NB4 (cell line): Measurements from ENCODE around the gene HRAS.

ENCODE experiments used
- DNase-seq: peaks from one replicate; pipeline ENCODE4 v3.0.0; 2010; ENCODE audit warnings: low read depth
- H3K4me3 ChIP-seq: one replicate; pipeline ENCODE4 v1.5.1; 2011; ENCODE audit warnings: mild to moderate bottlenecking, low read depth, low read length, moderate library complexity
- MYC ChIP-seq: IDR thresholded peaks from 2 replicates; pipeline ENCODE4 v1.6.1; 2011; ENCODE audit warnings: low read depth, low read length
- POLR2A ChIP-seq: IDR thresholded peaks from 2 replicates; pipeline ENCODE4 v1.6.1; 2011; ENCODE audit warnings: mild to moderate bottlenecking; ENCODE audit not compliant: insufficient read length; ENCODE audit errors: extremely low read depth
- TF ChIP-seq, protein P1 (sequence below): IDR thresholded peaks from one replicate; pipeline ENCODE4 v1.5.1; 2012; ENCODE audit warnings: low read depth, low read length
- TF ChIP-seq, protein P2 (sequence below): IDR thresholded peaks from 2 replicates; pipeline ENCODE4 v1.6.1; 2011; ENCODE audit warnings: low read depth, low read length

The HRAS gene

DNA sequence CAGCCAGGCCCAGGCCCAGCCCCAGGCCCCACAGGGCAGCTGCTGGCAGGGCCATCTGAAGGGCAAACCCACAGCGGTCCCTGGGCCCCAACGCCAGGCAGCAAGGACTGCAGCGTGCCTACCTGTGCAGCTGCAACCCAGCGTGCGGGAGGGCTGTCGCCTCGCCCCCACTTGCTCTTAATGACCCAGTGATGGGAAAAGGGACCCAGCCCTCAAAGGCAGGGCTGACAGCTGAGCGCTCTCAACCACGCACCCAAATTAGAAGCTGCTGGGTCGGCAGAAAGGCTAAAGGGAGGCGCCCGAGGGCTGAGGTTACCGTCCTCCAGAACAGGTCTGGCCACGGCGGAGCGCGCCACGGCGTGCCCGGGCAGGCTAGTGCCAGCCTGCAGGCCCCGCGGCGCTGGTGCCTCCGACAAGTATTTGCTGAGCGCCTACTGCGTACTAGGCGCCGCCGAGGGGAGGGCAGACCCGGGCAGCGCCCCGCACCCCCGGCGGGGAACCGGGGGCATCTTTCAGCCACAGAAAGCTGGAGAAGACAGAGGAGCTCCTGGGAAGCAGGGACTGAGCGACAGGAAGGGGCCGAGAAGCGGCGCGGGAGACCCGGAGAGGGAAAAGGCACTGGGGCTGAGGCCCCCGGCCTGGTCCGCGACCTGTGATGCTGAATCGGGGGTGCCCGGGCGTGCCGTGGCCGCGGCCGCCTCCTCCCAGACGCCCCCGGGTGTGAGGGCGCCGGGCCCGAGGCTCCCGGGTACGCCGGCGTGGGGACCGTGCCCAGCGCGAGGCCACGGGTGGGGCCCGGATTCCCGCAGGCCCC lies 773 bp downstream of the HRAS start:
- TF ChIP-seq, protein P1, sequence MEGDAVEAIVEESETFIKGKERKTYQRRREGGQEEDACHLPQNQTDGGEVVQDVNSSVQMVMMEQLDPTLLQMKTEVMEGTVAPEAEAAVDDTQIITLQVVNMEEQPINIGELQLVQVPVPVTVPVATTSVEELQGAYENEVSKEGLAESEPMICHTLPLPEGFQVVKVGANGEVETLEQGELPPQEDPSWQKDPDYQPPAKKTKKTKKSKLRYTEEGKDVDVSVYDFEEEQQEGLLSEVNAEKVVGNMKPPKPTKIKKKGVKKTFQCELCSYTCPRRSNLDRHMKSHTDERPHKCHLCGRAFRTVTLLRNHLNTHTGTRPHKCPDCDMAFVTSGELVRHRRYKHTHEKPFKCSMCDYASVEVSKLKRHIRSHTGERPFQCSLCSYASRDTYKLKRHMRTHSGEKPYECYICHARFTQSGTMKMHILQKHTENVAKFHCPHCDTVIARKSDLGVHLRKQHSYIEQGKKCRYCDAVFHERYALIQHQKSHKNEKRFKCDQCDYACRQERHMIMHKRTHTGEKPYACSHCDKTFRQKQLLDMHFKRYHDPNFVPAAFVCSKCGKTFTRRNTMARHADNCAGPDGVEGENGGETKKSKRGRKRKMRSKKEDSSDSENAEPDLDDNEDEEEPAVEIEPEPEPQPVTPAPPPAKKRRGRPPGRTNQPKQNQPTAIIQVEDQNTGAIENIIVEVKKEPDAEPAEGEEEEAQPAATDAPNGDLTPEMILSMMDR = no peak
- TF ChIP-seq POLR2A = no peak
- no peak for TF ChIP-seq MYC
- TF ChIP-seq, protein P2, sequence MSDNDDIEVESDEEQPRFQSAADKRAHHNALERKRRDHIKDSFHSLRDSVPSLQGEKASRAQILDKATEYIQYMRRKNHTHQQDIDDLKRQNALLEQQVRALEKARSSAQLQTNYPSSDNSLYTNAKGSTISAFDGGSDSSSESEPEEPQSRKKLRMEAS = no peak
- DNase-seq = peak; percentile 42
- peak overlapping the region; percentile 57 for H3K4me3 ChIP-seq

DNA sequence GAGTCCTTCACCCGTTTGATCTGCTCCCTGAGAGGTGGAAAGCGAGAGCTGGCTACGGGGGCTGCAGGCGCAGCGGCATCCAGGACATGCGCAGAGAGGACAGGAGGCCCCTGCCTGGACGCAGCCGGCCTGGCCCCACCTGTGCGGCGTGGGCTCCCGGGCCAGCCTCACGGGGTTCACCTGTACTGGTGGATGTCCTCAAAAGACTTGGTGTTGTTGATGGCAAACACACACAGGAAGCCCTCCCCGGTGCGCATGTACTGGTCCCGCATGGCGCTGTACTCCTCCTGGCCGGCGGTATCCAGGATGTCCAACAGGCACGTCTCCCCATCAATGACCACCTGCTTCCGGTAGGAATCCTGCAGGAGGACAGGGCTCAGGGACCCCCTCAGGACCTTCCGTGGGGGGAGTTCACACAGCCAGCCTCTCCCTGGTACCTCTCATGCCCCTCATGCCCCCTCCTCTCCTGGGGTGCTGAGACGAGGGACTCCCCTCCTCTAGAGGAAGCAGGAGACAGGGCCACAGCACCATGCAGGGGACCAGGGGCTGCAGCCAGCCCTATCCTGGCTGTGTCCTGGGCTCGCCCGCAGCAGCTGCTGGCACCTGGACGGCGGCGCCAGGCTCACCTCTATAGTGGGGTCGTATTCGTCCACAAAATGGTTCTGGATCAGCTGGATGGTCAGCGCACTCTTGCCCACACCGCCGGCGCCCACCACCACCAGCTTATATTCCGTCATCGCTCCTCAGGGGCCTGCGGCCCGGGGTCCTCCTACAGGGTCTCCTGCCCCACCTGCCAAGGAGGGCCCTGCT lies 1.6 kb downstream of the HRAS start:
- DNase-seq = no peak
- no peak overlapping the region for H3K4me3 ChIP-seq
- TF ChIP-seq, protein P1 = no peak
- TF ChIP-seq, protein P2 = no peak

DNA sequence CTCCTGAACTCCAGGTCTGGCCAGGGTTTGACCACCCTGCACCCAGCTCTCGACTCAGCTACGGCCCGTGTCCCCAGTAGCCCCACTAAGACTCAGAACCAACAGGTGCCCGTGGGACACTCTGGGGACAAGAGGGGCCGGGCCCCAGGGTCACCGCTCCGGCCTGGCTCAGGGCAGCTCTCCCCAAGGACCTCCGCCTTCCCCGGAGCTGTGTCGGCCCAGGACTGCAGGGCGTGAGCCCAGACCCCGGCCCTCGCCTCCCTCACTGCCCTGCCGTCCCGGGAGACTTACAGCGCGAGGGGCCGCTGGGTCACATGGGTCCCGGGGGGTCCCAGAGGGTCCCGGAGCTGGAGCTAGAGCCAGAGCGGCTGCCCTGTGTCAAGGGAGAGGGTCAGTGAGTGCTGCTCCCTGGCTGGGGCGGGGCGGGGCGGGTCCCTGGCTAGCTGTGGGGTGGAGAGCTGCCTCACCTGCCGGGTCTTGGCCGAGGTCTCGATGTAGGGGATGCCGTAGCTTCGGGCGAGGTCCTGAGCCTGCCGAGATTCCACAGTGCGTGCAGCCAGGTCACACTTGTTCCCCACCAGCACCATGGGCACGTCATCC lies 2.3 kb downstream of the HRAS start:
- TF ChIP-seq, protein P2 = no peak
- TF ChIP-seq POLR2A = no peak
- no peak for TF ChIP-seq MYC
- TF ChIP-seq, protein P1 = no peak
- DNase-seq = no peak
- H3K4me3 ChIP-seq = no peak overlapping the region

DNA sequence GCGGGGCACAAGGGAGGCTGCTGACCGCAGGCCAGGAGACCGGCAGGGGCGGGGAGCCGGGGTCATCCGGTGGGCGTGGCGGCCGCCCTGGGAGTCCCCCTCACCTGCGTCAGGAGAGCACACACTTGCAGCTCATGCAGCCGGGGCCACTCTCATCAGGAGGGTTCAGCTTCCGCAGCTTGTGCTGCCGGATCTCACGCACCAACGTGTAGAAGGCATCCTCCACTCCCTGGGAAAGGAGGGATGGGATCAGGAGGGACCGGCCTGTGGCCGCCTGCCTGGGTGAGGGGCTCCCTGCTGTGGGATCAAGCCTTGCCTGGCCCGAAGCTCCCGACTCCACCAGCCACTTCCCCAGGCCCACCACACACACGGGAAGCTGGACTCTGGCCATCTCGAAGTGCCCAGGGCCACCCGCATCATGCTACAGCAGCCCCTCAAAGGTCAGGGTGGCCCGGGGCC lies 2.8 kb downstream of the HRAS start:
- DNase-seq = no peak
- no peak overlapping the region for H3K4me3 ChIP-seq
- no peak for TF ChIP-seq MYC
- no peak for TF ChIP-seq POLR2A
- TF ChIP-seq, protein P2 = no peak
- TF ChIP-seq, protein P1 = no peak

DNA sequence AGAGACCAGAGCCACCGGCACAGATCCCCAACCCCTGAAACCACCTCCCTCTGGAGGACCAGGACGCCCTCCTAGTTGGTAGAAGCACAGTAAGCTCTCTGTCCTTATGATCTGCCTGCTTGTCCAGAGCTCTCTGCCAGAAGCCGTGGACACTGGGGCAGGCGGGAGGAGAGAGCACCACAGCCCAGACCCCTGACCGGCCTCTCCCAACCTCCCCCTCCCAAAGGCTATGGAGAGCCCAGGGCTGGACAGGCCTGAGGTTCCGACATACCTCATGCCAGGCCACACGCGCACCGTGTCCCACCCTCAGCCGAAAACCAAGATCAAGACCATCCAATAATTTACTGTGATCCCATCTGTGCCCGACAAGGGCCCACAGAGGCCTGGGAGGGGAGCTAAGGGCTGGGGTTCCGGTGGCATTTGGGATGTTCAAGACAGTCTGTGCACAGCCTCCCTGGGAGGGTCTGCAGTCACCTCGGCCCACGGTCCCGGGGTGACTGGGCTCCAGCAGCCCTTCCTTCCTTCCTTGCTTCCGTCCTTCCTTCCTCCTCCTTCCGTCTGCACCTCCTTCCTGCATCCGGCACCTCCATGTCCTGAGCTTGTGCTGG lies 3.4 kb downstream of the HRAS start:
- TF ChIP-seq MYC (no peak), POLR2A (no peak)
- TF ChIP-seq, protein P1 = no peak
- TF ChIP-seq, protein P2 = no peak
- DNase-seq = no peak
- no peak overlapping the region for H3K4me3 ChIP-seq
